Measurements from ENCODE around the gene POC5.

POC5 gene

GRCh38 chr5:75660678-75661465, 56.4 kb downstream of the POC5 start:
- DNase-seq (ENCODE audit: low read depth, low spot score) = no peak

- DNase-seq (ENCODE audit: low read depth, low spot score) = no peak
Measured at GRCh38 chr5:75659791-75660450, 57.3 kb downstream of the POC5 start.

- no peak for DNase-seq (ENCODE audit: low read depth, low spot score)
Measured at GRCh38 chr5:75656311-75657003, 60.8 kb downstream of the POC5 start.

- DNase-seq (ENCODE audit: low read depth, low spot score) = no peak
Measured at GRCh38 chr5:75654693-75655295, 62.4 kb downstream of the POC5 start.

GRCh38 chr5:75653521-75653920, 63.7 kb downstream of the POC5 start:
- DNase-seq (ENCODE audit: low read depth, low spot score) = no peak

GRCh38 chr5:75651575-75652238, 65.5 kb downstream of the POC5 start:
- DNase-seq (ENCODE audit: low read depth, low spot score) = no peak

- no peak for DNase-seq (ENCODE audit: low read depth, low spot score)
Measured at GRCh38 chr5:75648712-75649111, 68.5 kb downstream of the POC5 start.

- no peak for DNase-seq (ENCODE audit: low read depth, low spot score)
Measured at GRCh38 chr5:75640826-75641225, 76.4 kb downstream of the POC5 start.

GRCh38 chr5:75640395-75640794, 76.8 kb downstream of the POC5 start:
- DNase-seq (ENCODE audit: low read depth, low spot score) = no peak

- no peak for DNase-seq (ENCODE audit: low read depth, low spot score)
Measured at GRCh38 chr5:75639535-75640311, 77.5 kb downstream of the POC5 start.

- no peak for DNase-seq (ENCODE audit: low read depth, low spot score)
Measured at GRCh38 chr5:75637949-75638348, 79.3 kb downstream of the POC5 start.

GRCh38 chr5:75632321-75632720, 84.9 kb downstream of the POC5 start:
- DNase-seq (ENCODE audit: low read depth, low spot score) = no peak

- DNase-seq (ENCODE audit: low read depth, low spot score) = no peak
Measured at GRCh38 chr5:75630875-75631274, 86.4 kb downstream of the POC5 start.

GRCh38 chr5:75627801-75628200, 89.4 kb downstream of the POC5 start:
- no peak for DNase-seq (ENCODE audit: low read depth, low spot score)

GRCh38 chr5:75626959-75627358, 90.3 kb downstream of the POC5 start:
- no peak for DNase-seq (ENCODE audit: low read depth, low spot score)
